Measurements from ENCODE around the gene PKP2. TPM values are rescaled to one million over a fixed set of nuclear protein-coding genes. Genes with fewer than 3 reads are reported as not detected.
"Not testable (repeated sequence)": the region's sequence is repeated elsewhere in the genome, so short reads cannot be mapped to it uniquely, and the experiment has no call there.

Gene PKP2
- total and polyA plus RNA-seq, 2 donors (not counting 3 experiments of a cell fraction or from before 2014, with no cell fraction given): 1.4 to 6.5 TPM

GRCh38 chr12:32863128-32863527 is 33.4 kb downstream of the PKP2 start:
- H3K4me1 ChIP-seq (ENCODE audit: control insufficient read depth, extremely low read depth, insufficient read depth, low read length): no peaks in the 10 kb centered on the region
- no peaks in the 10 kb centered on the region for H3K9me1 ChIP-seq (replicated peaks; ENCODE audit: control insufficient read depth, extremely low read depth, insufficient read depth, low read length)
- H3K27me3 ChIP-seq (ENCODE audit: control insufficient read depth in 2 of 2, insufficient read depth in 2 of 2, low read length in 2 of 2): no peaks in the 10 kb centered on the region
- BruUV-seq (replicated peaks): no TSS peak
- no peak overlapping the region for H2AFZ ChIP-seq (ENCODE audit: low read depth, low read length)
- H3K9ac ChIP-seq (replicated peaks; ENCODE audit: extremely low read depth, insufficient read depth, low read length): no peak overlapping the region
- no peaks in the 10 kb centered on the region for H3K36me3 ChIP-seq (ENCODE audit: control insufficient read depth in 2 of 2, extremely low read depth in 1 of 2, insufficient read depth in 2 of 2, low read length in 2 of 2)
- FAIRE-seq (no peak), DNase-seq (ENCODE audit: low read depth, low spot score) (no peak)
- intact Hi-C loops (cut with micrococcal nuclease) (no loop called here), dilution Hi-C loops (cut with MboI; ENCODE audit: extremely low pct_ligation_motif_present, low sequenced_read_pairs) (no loop called here)
- H3K9me3 ChIP-seq (replicated peaks; ENCODE audit: control insufficient read depth, insufficient read depth, low read length): no peaks in the 10 kb centered on the region
- no peak for TF ChIP-seq POLR2AphosphoS5 (IDR thresholded peaks at IDR 0.05; ENCODE audit: insufficient read depth, low read depth, low read length)
- TF ChIP-seq MYC (IDR thresholded peaks at IDR 0.05; ENCODE audit: low read depth, low read length): no peak
- TF ChIP-seq MAX (IDR thresholded peaks at IDR 0.05; ENCODE audit: insufficient read depth, insufficient read length): no peak
- TF ChIP-seq CTCF (IDR thresholded peaks at IDR 0.05; ENCODE audit: extremely low read depth in 1 of 2, insufficient read depth in 1 of 2, low read depth in 1 of 2, low read length in 2 of 2): no peak
- H4K20me1 ChIP-seq (replicated peaks; ENCODE audit: control insufficient read depth, extremely low read depth, insufficient read depth, low read length): no peaks in the 10 kb centered on the region
- ChIA-PET POLR2A (no interaction called here), CTCF (no interaction called here)
- no peak overlapping the region for H3K27ac ChIP-seq (ENCODE audit: insufficient read depth, low read depth, low read length)
- H3K4me3 ChIP-seq (replicated peaks in 1 of 3; ENCODE audit: insufficient read depth in 1 of 3, low read depth in 1 of 3, low read length in 3 of 3): no peak overlapping the region
- no peak overlapping the region for H3K4me2 ChIP-seq (ENCODE audit: insufficient read depth, low read length)
- no peaks in the 10 kb centered on the region for H3K79me2 ChIP-seq (ENCODE audit: control insufficient read depth, insufficient read depth, low read length)

- dilution Hi-C loops (cut with MboI; ENCODE audit: extremely low pct_ligation_motif_present, low sequenced_read_pairs); H3K79me2 ChIP-seq (ENCODE audit: control insufficient read depth, insufficient read depth, low read length); H3K36me3 ChIP-seq (ENCODE audit: control insufficient read depth in 2 of 2, extremely low read depth in 1 of 2, insufficient read depth in 2 of 2, low read length in 2 of 2); intact Hi-C loops (cut with micrococcal nuclease); DNase-seq (ENCODE audit: low read depth, low spot score); H3K4me3 ChIP-seq (replicated peaks in 1 of 3; ENCODE audit: insufficient read depth in 1 of 3, low read depth in 1 of 3, low read length in 3 of 3); H3K9ac ChIP-seq (replicated peaks; ENCODE audit: extremely low read depth, insufficient read depth, low read length); H3K27me3 ChIP-seq (ENCODE audit: control insufficient read depth in 2 of 2, insufficient read depth in 2 of 2, low read length in 2 of 2); H4K20me1 ChIP-seq (replicated peaks; ENCODE audit: control insufficient read depth, extremely low read depth, insufficient read depth, low read length); H3K9me1 ChIP-seq (replicated peaks; ENCODE audit: control insufficient read depth, extremely low read depth, insufficient read depth, low read length); POLR2A ChIA-PET; H3K9me3 ChIP-seq (replicated peaks; ENCODE audit: control insufficient read depth, insufficient read depth, low read length); BruUV-seq (replicated peaks); H3K27ac ChIP-seq (ENCODE audit: insufficient read depth, low read depth, low read length); FAIRE-seq; H3K4me1 ChIP-seq (ENCODE audit: control insufficient read depth, extremely low read depth, insufficient read depth, low read length); H2AFZ ChIP-seq (ENCODE audit: low read depth, low read length); H3K4me2 ChIP-seq (ENCODE audit: insufficient read depth, low read length): not testable (repeated sequence)
- CTCF ChIA-PET: interaction anchor here (1.0 kb wide), 1 partner anchor 13 kb away, joined by 3 read pairs; no protein-coding TSS in a partner anchor
These were observed 34.9 kb downstream of the PKP2 start for GRCh38 chr12:32861658-32862057.
